Measurements from ENCODE around the gene TSGA10. TPM values are rescaled to one million over a fixed set of nuclear protein-coding genes. Genes with fewer than 3 reads are reported as not detected.

Gene TSGA10
- polyA plus RNA-seq, 1 donor: 24.8 TPM

Other genes with a start within 250 kb of the TSGA10 start
- 2.5 TPM for gene CRACDL, start 218.7 kb downstream of the TSGA10 start, polyA plus RNA-seq (ENCODE audit: insufficient read length)
- 12.8 TPM for gene C2orf15, start 13.2 kb downstream of the TSGA10 start, polyA plus RNA-seq (ENCODE audit: insufficient read length)
- gene LIPT1, start within 50 bp of the TSGA10 start, polyA plus RNA-seq (ENCODE audit: insufficient read length): 18.7 TPM
- gene MITD1, start 26.1 kb upstream of the TSGA10 start, polyA plus RNA-seq (ENCODE audit: insufficient read length): 59.4 TPM
- 57.3 TPM for gene MRPL30, start 26.2 kb upstream of the TSGA10 start, polyA plus RNA-seq (ENCODE audit: insufficient read length)
- gene LYG2, start 100.7 kb upstream of the TSGA10 start, polyA plus RNA-seq (ENCODE audit: insufficient read length): 1.0 TPM
- gene LYG1, start 146.3 kb upstream of the TSGA10 start, polyA plus RNA-seq (ENCODE audit: insufficient read length): 4.2 TPM
- gene TXNDC9, start 181.4 kb upstream of the TSGA10 start, polyA plus RNA-seq (ENCODE audit: insufficient read length): 46.2 TPM
- 84.8 TPM for gene EIF5B, start 182.4 kb upstream of the TSGA10 start, polyA plus RNA-seq (ENCODE audit: insufficient read length)

All from left kidney (tissue), 1 donor.